Loucy (cell line): Measurements from ENCODE around the gene UPP1.

Experiments
- CTCF ChIP-seq: fragments of 200-600 bp; sonication (generic); conservative IDR thresholded peaks from 2 replicates; pipeline ENCODE4 v1.5.1; 2014; ENCODE audit warnings: mild to moderate bottlenecking, antibody characterized with exemption, low read length
- EZH2phosphoT487 ChIP-seq: fragments of 200-600 bp; IDR thresholded peaks from 2 replicates; pipeline ENCODE4 v1.6.1; 2018; ENCODE audit warnings: antibody characterized with exemption, mild to moderate bottlenecking, moderate library complexity, borderline replicate concordance

DNA sequence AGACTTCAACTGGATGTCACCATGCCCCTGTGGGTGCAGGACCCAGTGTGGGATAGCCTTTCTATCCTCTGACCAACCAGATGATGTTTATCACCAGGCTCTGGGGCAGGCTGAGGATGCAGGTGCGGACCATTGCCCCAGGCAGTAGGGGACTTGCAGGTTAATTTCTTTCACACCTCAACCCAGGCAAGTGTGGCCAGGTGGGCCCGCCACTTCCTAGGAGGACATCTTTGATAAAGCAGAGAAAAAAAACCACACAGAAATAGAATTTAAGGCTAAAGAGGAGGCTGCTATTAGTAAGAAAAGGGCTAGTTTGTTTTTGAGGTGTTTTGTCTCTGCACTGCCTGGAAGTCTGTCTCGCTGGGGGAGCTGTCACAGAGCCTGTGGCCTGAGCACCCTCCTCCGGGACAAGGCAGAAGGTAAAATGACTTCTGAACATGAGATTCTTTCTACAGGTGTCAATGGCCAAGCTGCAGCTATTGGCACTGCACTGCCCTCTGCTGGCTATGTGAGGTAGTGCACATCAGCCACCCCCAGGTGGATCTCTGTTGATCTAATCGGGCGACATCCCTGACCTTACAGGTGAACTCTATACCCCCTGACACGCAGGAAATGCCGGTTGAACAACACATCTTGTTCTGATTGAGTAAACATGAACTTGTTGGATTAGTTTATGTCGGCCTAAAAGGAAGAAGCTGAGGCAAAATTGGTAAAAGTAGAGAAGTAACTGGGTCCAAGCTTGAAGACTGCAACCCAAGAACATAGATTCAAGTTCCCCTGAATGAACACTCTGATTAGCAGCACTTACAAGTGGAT is 21.0 kb downstream of the UPP1 start:
- TF ChIP-seq CTCF (peak; percentile 96), EZH2phosphoT487 (no peak)
